Measurements from ENCODE around the gene SLC37A3.

GRCh38 chr7:140358412-140359051, 39.8 kb downstream of the SLC37A3 start:
- TF ChIP-seq EP300 (IDR thresholded peaks at IDR 0.05) (no peak), POLR2A (IDR thresholded peaks at IDR 0.05) (no peak), POLR2AphosphoS5 (IDR thresholded peaks at IDR 0.05) (no peak)
- TF ChIP-seq, protein P1, sequence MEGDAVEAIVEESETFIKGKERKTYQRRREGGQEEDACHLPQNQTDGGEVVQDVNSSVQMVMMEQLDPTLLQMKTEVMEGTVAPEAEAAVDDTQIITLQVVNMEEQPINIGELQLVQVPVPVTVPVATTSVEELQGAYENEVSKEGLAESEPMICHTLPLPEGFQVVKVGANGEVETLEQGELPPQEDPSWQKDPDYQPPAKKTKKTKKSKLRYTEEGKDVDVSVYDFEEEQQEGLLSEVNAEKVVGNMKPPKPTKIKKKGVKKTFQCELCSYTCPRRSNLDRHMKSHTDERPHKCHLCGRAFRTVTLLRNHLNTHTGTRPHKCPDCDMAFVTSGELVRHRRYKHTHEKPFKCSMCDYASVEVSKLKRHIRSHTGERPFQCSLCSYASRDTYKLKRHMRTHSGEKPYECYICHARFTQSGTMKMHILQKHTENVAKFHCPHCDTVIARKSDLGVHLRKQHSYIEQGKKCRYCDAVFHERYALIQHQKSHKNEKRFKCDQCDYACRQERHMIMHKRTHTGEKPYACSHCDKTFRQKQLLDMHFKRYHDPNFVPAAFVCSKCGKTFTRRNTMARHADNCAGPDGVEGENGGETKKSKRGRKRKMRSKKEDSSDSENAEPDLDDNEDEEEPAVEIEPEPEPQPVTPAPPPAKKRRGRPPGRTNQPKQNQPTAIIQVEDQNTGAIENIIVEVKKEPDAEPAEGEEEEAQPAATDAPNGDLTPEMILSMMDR (IDR thresholded peaks at IDR 0.05): no peak

Data from gastroesophageal sphincter (tissue), 3 donors.